Measurements from ENCODE around the gene COL26A1.

COL26A1 gene

DNA sequence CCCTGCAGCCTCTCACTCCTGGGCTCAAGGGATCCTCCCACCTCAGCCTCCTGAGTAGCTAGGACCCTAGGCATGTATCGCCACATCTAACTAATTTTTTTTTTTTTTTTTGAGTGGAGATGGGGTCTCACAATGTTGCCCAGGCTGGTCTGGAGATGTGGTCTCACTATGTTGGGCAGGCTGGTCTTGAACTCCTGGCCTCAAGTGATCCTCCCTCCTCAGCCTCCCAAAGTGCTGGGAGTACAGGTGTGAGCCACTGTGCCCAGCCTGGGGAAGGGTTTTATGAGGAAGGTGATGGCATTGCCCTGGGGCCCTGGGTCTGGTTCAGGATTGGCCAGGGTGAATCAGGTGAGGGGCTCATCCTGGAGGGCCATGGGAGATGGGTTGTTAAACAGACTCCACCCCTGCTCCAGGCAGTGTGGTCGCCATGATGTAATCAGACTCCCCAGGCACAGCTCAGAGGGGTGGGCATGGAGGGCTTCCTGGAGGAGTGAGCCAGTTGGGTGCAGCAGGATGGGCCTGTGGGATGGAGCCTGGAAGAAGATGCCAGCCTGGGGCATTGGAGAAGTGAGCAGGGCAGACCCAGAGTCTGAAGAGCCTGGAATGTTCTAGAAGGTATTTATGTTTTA lies 183.7 kb downstream of the COL26A1 start:
- no peak overlapping the region for H3K4me3 ChIP-seq
- no peak for DNase-seq (ENCODE audit: low read depth, low spot score)

DNA sequence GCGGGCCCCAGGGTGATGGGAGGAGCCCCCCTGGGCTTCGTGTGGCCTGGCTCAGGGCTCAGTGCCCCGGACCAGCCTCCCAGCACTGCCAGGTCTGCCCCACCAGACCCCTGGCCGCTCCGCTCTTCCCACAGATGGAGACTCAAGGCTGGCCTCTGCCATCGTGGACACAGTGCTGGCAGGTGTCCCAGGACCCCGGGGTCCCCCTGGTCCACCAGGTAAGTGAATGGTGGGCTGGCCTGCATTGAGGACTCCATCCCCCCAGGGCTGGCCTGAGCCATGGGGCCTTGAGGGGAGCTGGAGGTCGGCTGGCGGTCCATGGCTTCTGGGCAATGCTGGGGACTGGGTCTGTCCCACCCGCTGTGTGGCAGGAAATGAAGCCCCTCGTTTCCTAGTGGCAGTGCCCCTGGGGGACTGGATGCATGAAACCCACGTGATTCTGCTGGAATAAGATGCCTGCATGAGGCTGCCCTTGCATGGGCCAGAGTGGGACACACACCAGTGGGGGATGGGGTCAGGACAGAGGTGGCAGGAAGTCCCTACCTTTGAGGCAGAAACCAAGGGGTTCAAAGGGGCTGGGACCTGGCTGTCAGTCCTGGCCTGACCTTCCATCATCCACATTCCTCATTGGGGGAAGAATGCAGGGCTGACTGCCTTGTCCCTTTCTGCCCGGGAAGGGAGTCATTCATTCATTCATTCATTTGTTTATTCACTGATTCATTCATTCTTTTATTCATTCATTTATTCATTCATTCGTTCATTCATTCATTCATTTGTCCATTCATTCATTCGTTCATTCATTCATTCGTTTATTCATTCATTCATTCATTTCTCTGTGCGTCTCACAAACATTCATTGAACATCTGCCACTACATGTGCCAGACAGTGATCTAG lies 184.6 kb downstream of the COL26A1 start:
- H3K9me3 ChIP-seq (ENCODE audit: low read depth, low read length): no peaks in the 10 kb centered on the region
- H3K4me3 ChIP-seq: no peak overlapping the region
- H3K27ac ChIP-seq: no peak overlapping the region
- no peak for TF ChIP-seq EZH2 (IDR thresholded peaks at IDR 0.05)
- TF ChIP-seq FOXP2 (optimal IDR thresholded peaks at IDR 0.05; ENCODE audit: control extremely low read depth, extremely low read length, insufficient read depth): no peak
- TF ChIP-seq POLR2AphosphoS5 (IDR thresholded peaks at IDR 0.05; ENCODE audit: borderline replicate concordance, low read depth, low read length): no peak
- no peak for DNase-seq (ENCODE audit: low read depth, low spot score)
- no peak overlapping the region for H3K9ac ChIP-seq (ENCODE audit: insufficient read length)
- no peaks in the 10 kb centered on the region for H3K36me3 ChIP-seq (ENCODE audit: insufficient read depth, low read length)

More for the DNA sequence above, 183.7 kb downstream of the COL26A1 start:
- Histone ChIP-seq H3K9me3 (ENCODE audit: low read depth, low read length) (no peaks in the 10 kb centered on the region), H3K36me3 (ENCODE audit: insufficient read depth, low read length) (no peaks in the 10 kb centered on the region), H3K9ac (ENCODE audit: insufficient read length) (no peak overlapping the region), H3K27ac (no peak overlapping the region)
- TF ChIP-seq EZH2 (IDR thresholded peaks at IDR 0.05) (no peak), FOXP2 (optimal IDR thresholded peaks at IDR 0.05; ENCODE audit: control extremely low read depth, extremely low read length, insufficient read depth) (no peak), POLR2AphosphoS5 (IDR thresholded peaks at IDR 0.05; ENCODE audit: borderline replicate concordance, low read depth, low read length) (no peak)

DNA sequence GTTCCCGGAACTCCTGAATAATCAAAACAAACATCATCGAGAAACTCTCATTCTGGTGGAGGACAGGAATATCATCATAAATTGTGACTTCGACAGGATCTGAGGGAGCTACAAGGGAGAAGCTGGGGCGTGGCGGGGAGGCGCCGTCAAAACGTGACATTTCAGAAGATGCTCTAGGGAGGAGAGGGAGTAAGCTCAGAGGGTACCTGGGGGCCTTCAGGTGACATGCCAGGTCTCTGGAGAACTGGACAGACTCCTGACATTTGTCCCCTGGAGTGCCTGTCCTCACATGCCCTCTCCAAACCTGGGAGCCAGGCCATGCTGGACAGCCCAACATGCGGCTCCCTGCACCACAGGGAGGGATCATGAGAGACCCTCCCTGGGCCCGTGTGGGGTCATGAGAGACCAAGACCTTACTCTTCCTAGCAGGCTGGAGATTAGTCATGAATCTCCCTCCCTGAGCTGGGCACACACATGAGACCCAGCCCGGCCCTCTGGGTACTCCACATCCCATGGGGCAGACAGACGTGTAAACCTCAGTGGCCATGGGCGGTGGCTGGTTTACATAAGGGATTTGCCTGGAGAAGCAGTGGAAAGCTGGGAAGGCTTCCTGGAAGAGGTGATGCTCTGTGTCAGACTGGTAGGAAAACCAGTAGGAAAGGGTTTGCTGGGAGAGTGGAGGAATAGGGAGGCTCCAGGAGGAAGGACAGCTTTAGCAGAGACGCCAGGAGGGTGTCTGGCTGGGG lies 185.4 kb downstream of the COL26A1 start:
- no peak for DNase-seq (ENCODE audit: low read depth, low spot score)
- Histone ChIP-seq H3K9me3 (ENCODE audit: low read depth, low read length) (no peaks in the 10 kb centered on the region), H3K4me3 (no peak overlapping the region), H3K9ac (ENCODE audit: insufficient read length) (no peak overlapping the region), H3K36me3 (ENCODE audit: insufficient read depth, low read length) (no peaks in the 10 kb centered on the region), H3K27ac (no peak overlapping the region)
- no peak for TF ChIP-seq EZH2 (IDR thresholded peaks at IDR 0.05)
- TF ChIP-seq FOXP2 (optimal IDR thresholded peaks at IDR 0.05; ENCODE audit: control extremely low read depth, extremely low read length, insufficient read depth): no peak
- no peak for TF ChIP-seq POLR2AphosphoS5 (IDR thresholded peaks at IDR 0.05; ENCODE audit: borderline replicate concordance, low read depth, low read length)

DNA sequence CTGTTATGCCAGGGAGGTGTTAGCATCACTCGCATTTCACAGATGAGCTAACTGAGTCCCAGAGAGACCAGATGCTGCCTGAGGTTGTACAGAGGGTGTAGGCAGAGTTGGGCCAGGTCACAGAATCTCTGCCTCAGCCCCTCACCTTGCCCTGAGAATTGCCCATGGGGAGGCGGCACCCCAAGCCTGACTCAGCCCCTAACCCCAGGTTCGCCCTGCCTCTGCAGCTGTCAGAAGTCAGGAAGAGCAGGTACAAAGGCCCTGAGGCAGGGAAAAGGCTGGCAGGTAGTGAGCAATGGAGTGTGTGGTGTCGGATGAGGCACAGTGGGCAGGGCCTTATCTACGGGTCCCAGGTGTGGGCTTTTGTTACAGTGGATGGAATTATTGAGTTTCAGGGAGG lies 187.1 kb downstream of the COL26A1 start:
- H3K4me3 ChIP-seq: no peak overlapping the region
- TF ChIP-seq EZH2 (IDR thresholded peaks at IDR 0.05): no peak
- TF ChIP-seq FOXP2 (optimal IDR thresholded peaks at IDR 0.05; ENCODE audit: control extremely low read depth, extremely low read length, insufficient read depth): no peak
- no peak for TF ChIP-seq POLR2AphosphoS5 (IDR thresholded peaks at IDR 0.05; ENCODE audit: borderline replicate concordance, low read depth, low read length)
- no peak overlapping the region for H3K27ac ChIP-seq
- no peak for DNase-seq (ENCODE audit: low read depth, low spot score)
- no peaks in the 10 kb centered on the region for H3K36me3 ChIP-seq (ENCODE audit: insufficient read depth, low read length)
- no peak overlapping the region for H3K9ac ChIP-seq (ENCODE audit: insufficient read length)
- no peaks in the 10 kb centered on the region for H3K9me3 ChIP-seq (ENCODE audit: low read depth, low read length)

DNA sequence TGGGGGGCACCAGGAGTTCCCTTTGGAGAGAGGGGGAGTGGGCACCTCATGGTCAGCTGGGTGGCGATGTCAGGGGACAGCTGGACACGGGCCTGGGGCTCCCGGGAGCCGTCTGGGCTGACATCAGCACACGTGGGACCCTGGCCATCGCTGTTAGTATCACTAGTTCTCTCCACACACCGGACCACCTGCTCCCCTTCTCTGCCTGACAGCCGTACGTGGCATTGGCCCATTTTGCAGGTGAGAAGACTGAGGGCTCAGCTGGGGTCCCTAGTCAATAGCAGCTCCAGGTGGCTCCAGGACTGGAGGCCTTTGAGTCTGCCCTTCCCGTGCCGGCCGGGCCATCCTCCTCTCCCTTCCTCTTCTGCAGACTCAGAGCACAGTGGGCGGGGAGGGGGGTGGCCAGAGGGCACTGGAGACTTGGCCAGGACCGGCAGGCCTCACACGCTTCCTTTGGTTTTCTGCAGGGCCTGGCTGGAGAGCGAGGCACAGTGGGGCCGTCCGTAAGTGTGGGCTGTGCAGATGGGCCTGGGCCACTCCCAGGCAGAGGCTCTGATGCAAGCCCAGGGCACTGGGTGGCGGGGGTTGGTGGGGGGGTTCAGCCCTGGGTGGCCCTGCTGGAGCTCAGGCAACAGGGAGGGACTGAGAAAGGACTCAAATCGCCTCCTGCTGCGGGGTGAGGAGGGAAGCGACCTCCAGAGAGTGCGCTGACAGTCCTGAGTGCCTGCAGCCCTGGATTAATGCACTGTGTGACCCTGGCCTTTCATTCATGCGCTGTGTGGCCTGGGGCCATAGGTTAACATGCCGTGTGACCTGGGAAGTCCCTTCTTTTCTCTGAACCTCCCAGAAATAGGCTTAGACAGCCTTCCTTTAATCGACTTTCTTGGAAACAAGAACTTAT lies 188.2 kb downstream of the COL26A1 start:
- DNase-seq (ENCODE audit: low read depth, low spot score): no peak
- H3K4me3 ChIP-seq: no peak overlapping the region
- no peak for TF ChIP-seq FOXP2 (optimal IDR thresholded peaks at IDR 0.05; ENCODE audit: control extremely low read depth, extremely low read length, insufficient read depth)
- no peak for TF ChIP-seq POLR2AphosphoS5 (IDR thresholded peaks at IDR 0.05; ENCODE audit: borderline replicate concordance, low read depth, low read length)
- TF ChIP-seq EZH2 (IDR thresholded peaks at IDR 0.05): no peak
- H3K9ac ChIP-seq (ENCODE audit: insufficient read length): no peak overlapping the region
- H3K36me3 ChIP-seq (ENCODE audit: insufficient read depth, low read length): no peaks in the 10 kb centered on the region
- no peak overlapping the region for H3K27ac ChIP-seq
- no peaks in the 10 kb centered on the region for H3K9me3 ChIP-seq (ENCODE audit: low read depth, low read length)

DNA sequence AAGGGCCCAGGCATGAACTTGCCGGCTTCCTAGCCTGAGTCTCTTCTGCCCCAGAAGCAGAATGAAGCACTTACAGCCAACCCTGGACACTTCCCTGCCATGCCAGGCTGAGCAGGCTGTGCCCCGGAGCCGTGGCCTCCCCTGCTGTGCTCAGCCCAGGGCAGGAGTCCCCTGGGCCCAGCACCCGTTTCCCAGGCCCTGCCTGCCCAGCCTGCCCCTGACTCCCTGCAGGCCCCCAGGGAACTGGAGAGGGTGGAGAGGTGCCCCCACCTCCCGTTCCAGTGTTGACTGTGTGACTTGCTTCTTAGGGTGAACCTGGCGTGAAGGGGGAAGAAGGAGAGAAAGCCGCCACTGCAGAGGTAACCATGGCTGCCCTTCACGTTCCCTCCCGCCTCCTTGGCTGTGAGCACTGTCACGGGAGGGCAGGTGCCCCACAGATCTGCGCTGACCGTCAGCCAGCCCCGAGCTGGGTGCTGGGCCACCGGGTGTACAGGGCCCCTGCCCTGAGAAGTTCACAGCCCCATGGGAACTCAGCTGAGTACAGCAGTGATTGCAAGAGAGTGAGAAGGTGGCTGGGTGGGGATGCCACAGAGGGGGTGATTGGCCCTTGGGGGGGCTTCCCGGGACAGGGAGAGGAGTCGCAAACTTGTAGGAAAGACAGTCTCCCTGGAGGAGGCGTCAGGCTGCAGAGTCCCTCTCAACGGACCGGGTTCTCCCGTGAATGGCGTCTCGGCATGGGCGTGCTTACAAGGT lies 190.5 kb downstream of the COL26A1 start:
- TF ChIP-seq FOXP2 (optimal IDR thresholded peaks at IDR 0.05; ENCODE audit: control extremely low read depth, extremely low read length, insufficient read depth) (no peak), POLR2AphosphoS5 (IDR thresholded peaks at IDR 0.05; ENCODE audit: borderline replicate concordance, low read depth, low read length) (no peak), EZH2 (IDR thresholded peaks at IDR 0.05) (no peak)
- Histone ChIP-seq H3K4me3 (no peak overlapping the region), H3K9me3 (ENCODE audit: low read depth, low read length) (no peaks in the 10 kb centered on the region), H3K27ac (no peak overlapping the region), H3K9ac (ENCODE audit: insufficient read length) (no peak overlapping the region), H3K36me3 (ENCODE audit: insufficient read depth, low read length) (no peaks in the 10 kb centered on the region)
- no peak for DNase-seq (ENCODE audit: low read depth, low spot score)

Data from SK-N-MC (cell line).